Effector CD4-positive, alpha-beta T cell (primary cell): Measurements from ENCODE around the gene PXDN.

Experiments used
- DNase-seq: peaks from one replicate; pipeline ENCODE4 v3.0.0-alpha.2; 2020

The PXDN gene

DNA sequence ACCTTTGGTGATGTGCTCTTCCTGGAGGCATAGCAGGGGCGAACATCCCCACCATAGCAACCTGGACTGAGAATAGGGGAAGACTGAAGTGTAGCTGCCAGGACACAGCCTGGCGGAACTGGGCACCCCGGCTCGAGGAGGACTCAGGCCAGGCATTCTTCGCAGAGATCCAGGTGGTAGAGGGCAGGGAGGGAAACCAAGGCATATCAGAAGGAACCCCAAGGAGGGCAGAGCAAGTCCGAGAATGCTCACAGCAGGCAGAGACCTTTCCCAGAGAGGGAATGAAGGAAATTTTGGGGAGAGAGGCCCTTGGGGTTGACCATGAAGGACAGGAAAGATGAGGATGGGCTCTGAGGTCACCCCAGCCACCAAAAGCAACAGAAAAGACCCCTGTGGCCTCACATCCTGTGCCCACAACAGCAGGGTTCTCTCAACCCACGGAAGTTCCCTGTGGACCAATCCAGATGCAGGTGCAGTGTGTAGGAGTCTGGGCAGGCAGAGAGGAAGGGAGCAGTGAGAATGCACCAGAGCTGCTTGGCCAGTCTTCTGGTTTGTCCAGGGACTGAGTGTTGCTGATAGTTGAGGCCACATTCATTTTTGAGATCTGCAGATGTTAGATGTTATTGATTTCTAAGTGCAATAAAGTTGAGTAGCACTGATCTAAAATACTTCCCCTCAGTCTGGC, 136.9 kb downstream of the PXDN start:
- no peak for DNase-seq

DNA sequence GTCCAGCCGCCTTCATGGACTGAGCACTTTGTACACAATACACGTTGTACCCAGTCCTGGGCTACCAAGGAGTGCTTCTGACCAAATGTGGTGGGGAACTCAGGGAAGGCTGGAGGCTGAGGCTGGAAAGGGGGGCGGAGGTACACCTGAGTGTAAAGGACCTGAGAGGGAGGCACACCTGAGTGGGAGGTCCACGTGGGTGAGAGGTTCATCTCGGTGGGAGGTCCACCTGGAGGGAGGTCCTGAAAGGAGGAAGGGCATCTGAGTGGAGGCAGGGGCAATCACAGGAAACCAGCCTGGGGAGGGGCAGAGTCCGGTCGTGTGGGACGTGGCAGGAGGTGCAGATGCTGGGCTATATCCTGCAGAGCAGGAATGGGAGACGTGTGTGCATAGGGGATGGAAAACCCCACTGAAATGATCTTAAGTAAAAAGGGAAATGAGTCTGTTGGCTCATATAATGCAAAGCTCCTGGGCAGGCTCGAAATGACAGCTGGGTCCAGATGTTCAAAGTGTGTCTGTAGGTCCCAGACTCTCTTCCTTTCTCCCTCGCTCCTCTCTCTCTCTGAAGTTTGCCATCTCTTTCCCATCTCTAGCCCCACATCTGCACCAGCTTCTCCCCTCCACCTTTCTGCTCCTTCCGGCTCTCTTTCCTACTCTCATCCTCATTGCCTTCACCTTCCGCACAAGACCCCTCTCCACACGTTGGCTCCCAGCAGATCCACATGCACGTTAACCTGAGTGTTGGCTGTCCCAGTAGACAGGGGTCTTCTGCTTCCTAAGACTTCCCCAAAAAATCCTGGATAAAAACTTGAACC, 137.7 kb downstream of the PXDN start:
- no peak for DNase-seq

DNA sequence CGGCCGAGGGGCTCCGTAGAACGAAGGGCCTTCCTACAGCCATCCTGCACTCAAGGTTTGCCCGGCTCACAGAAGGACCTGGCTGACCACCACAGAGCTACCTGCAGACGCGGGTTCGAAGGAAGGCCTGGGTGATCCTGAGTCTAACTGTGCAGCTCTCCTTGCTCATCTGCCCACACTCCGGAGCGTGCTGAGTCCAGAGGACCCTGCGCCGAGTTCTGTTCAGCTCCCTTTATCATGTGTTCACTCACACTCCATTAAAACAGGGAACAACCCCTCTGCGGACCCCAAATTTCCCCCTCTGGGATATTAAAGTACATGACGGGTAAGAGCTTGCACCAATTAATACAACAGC, 138.3 kb downstream of the PXDN start:
- no peak for DNase-seq

DNA sequence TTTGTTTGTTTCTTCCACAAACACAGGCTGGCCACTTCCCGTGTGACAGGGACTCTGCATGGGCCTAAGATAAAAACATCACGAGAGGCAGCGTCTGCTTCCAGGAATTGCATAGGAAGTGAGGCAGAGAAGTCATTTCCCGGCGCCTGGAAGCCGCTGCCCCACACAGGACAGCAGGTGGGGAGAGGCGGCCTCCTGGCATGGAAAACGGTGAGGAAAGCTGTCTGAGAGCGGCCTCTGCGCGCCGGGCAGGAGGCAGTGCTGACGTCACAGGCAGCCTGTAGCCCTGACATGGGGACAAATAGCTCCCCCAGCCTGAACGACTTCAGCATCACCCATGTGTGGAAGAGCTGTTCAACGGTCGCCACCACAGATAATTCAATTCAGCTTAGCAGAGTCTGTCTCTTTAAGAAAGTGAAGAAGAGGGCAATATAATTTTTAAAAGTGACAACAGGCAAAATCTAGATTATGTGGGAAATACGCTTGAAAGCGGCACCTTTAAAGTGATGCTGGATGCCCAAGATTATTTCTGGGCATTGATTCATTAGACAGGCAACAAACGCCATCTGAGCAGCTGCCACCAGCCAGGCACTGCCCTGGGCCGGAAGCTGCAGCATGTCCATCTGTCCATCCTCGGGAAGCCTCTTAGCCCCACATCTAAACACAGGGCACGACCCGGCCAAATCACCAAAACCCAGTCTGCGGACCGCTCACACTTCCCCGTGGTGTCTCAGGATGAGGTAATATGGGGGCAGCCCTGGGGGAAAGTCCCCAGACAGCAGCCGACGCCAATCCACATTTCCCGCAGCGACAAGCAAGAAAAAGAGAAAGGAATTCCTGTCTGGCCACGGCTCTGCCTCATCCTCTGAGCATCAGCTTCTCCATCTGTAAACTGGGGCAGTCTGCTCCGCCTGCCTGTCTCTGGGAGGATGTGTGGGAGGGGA, 138.9 kb downstream of the PXDN start:
- DNase-seq, result no peak

DNA sequence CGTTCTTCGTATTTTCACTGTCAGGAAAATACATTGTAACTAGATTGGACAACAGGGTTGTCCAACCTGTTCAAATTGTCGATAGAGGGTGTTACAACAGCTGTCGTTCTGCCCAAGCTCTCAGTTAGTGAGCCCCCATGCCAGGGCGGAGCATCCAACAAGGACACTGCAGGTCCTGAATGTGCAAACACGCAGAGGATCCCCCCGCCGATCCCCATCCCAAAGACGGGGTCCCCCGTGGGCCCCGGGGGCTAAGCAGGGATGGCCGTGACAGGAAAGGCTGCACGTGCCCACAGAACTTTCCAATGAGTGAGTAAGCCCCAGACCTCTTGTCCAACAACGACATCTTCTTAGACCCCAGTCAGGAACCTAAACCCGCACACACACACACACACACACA, 140.8 kb downstream of the PXDN start:
- no peak for DNase-seq

DNA sequence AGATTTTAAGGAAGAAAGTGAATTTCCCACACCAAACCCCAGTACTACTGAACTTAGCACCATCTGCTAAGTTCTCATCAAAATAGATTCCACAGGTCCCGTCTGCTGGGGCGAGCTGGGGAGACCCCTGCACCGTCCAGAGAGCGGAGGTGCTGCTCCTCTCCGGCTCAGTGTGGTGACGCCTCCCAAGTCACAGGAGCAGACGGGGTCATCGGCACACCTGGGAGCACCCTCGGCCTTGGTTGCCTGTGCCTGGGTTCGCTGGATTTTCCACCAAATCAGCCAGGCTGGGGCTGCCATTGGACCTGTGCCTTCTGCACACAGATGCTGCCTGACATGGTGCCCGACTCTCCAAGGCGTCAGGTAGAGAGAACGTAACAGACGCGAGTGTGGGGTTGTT, 141.3 kb downstream of the PXDN start:
- no peak for DNase-seq

DNA sequence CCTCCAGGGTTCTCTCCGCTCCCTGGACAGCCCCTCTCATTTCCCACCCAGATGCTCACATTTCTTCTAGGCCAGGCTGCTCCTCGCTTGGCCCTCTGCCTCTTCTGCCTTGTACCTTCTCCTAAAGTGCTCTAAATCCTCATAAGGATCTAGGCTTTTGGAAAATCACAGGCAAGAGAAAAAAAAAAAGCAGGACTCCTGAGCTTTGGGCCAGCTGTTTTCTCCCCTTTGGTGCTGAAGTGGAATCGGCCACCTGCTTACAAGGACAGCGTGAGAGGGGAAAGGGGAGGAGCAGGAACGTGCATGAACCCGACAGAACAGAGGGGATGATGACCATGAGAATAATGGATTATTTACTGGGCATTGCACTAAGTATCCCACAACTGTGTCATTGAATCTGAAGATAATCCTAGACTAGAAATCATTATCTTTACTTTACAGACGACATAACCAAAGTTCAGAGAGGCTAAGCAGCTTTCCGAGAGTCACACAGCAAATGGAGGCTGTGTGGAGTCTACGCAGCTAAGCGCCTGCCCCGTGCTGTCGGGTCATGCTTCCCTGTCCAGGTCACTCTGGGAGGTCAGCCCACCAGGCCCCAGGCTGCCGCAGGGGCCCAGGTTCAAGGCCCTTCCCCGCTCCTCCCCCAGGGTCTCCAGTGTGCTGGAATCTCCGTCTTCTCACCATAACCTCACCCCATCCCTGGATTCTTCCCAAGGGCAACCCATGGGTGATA, 141.9 kb downstream of the PXDN start:
- DNase-seq, result no peak

DNA sequence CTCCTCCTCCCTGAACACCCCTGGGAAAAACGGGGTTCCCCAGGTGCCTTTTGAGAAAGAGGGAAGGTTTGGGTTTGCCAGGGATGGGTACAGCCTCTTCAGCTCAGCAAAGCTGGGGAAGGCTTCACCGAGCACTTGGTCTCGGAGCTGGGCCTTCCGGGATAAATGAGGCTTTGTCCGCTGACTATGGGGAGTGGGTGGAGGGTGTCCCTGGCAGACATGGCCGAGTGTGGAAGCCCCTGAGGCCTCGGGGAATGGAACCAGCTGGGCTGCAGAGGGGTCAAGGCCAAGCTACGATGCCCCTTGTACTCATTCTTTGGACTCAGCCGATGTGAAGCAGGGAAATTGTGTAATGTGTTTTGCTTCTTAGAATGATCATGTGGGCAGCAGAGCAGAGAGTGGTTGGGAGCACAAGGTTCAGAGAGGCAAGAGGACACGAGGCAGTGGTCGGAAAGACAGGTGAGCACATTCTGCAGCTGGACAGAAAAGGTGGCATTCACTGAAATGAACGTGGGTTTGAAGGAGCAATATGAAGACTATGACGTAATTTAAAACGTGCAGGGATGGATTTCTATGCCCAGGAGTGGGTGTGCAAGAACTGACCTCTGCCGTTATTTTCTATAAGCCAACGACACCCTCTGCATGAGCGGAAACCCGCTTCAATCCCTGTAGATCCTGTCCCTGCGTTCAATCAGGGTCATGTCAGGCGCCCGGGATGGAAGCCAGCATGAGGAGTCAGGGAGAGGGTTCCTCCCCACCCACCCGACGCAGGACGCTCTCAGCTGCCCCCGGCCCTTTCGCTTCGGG, 142.6 kb downstream of the PXDN start:
- no peak for DNase-seq

DNA sequence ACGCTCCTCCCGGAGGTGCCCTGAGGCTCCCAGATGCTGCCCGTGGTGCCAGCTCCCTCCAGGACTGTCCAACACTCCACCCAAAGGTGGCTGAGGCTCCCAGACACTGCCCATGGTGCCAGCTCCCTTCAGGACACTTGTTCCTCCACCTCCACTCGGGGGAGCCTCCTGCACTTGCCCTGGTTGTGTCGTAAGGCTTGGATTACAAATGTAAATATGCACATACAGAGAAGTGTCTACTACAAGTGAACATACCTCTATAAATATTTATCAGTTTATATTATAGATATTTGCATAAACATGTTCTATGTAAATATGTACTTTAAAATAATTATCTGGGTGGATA, 143.3 kb downstream of the PXDN start:
- DNase-seq, result no peak

DNA sequence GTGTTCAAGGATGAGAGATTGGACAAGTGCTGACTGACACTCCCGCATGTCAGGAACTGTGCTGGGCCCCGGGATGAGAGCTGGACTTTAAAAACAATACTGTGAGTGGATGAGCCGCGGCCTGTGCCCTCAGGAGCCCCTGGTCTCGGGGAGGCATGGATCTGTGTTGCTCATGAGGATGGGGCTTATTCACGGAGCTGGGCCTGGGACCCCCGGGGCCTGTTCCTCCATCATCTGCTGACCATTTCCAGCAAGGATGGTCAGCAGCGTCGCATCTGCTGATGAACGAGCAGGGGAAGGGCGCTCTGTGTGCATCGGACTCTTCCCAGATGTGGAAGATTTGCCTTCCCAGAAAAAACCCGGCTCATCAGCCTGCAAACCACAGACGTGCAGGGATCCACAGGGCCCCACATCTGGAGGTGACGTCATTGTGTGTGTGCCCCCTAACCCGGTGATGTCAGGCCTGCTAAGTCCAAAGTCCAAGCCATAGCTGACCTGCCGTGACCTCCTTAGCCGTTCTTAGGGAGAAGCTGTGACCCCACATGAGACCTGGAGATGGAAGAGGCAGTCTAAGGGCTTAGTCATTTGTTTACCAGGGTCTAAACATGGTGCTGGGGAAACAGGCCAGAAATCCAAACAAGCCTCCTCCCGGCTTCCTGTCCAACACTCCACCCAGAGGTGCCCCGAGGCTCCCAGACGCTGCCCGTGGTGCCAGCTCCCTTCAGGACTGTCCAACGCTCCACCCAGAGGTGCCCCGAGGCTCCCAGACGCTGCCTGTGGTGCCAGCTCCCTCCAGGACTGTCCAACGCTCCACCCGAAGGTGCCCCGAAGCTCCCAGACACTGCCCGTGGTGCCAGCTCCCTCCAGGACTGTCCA, 143.9 kb downstream of the PXDN start:
- no peak for DNase-seq

DNA sequence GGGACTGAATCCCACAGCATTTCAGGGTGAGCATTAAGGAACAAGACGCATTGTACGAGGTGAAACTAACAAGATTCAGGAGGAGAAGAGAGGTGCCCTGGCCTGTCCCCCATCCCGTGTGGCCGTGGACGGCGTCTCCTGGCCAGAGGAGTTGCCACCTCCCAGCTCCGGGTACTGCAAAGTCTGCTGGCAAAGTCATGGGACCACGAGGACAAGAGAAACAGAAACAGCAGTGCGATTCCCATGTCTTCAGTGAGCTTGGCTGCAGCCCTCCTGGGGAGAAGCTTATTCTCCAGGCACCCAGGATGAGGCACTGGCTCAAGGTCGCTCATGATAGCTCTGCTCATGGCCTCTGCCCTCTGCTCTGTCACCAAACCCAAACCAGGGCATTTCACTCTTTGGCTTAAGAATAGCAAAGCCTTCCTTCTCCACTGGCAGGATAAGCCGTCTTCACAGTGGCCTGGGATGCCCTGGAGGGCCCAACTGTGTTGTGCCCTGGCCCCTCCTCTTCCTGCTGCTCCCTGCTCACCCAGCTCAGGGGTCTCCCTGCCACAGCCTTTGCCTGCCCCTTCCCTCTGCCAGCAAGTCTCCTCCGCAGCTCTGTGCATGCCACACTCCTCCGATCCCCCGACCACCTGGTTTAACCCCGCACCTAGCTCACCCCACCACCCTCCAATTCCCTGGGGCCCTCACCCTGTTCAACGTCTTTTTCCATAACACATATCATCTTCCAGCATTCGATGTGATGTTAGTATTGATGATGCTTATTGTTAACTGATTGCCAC, 144.8 kb downstream of the PXDN start:
- no peak for DNase-seq

DNA sequence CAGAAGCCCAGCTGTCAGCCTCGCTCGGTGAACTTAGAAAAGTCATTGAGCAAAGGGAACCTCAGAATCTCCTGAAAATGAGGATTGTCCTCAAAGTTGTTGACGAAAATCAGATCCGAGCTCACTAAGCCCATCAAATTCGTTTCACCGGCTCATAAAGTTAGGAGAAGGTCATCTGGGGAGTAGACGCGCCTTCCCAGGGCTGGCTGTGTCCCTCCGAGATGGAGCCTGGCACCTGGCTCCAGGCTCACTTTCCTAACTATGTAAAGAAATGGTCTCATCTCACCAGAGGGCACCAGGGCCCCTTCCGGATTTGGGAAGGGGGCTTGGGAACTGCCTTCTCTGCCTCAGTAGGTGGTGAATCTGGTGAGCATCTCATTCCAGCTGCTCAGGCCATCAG, 145.5 kb downstream of the PXDN start:
- DNase-seq, result no peak

DNA sequence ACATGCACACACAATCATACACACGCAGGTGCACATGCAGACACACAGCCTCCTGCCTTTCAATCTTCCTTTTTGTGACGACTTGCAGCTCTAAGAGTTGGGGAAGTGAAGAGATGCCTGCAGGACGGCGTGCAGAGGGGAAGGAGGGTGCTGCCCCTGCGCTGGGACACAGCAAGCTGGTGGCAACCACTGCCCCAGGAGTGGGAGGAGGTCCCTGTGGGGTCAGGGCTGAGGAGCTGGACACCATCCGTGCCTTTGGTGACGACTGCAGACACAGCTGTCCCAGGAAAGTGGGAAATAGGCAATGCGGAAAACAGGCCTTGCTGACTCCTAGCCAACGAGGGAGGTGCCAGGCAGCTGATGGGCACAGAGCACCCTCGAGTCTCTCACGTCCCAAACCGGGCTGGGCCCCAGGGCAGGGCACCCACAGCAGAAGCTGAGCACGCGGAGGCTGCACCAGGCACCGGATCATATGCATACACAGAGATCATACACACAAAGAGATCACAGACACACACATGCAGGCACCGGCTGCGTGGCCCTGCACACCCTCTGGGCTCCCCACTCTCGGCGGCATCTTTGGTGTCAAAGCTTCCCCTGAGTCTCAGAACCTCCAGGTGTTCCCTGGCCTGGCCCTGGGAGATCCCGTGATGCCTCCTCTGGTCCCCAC, 146.1 kb downstream of the PXDN start:
- DNase-seq, result no peak

DNA sequence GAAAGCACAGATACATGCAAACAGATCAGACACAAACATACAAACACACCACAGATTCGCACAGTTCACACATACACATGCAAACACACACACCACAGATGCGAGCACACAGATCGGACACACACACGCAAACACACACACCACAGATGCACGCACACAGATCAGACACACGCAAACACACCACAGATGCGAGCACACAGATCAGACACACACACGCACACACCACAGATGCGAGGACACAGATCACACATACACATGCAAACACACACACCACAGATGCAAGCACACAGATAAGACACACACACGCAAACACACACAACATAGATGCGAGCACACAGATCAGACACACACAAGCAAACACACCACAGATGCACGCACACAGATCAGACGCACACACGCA, 149.0 kb downstream of the PXDN start:
- DNase-seq, result no peak

DNA sequence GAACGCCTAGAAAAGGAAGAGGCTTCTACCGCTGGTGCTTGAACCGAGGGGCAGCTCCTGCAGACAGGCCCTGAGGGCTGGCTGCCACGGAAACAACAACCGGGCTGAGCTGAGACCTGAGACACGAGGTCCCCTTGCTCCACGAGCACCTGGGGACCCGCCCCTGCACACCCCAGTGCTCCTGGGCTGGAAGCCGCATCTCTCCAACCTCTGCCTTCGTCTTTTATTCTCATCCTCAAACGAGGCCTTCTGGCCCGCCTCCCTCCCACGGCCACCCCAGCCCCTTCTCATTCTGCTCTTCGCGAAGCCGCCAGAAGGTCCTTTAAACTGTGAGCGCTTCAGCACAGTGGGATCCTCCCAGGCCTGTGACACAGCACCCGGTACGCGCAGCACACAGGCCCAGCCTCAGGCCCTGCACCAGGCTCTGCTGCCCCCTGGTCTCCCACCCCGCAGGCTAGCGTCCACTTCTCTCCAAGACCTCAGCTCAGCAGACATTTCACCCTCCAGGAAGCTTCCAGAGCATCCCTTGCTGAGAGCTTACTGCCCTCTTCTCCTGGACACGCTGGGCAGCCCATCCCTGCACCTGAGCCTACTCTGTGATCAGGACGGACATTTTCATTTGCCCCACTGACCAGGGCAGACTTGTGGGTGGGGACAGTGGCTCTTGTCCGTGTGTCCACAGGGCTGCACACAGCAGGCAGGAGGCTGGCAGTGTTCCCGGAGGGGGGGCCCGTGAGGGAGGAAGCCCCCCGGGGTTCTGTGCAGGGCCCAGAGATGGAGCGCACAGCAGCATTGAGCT, 149.7 kb downstream of the PXDN start:
- DNase-seq, result no peak

DNA sequence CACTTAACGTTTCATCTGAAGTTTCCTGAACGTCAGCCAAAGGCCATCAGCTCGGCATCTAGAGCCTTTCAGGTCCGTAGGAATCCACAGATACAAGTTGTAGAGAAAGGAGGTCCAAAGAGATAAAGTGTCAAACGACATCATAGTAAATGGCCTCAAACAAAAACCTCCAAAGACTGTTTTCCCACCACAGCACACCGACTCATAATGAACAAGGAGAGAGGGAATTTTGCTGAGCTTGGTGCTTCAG, 150.3 kb downstream of the PXDN start:
- DNase-seq, result no peak

DNA sequence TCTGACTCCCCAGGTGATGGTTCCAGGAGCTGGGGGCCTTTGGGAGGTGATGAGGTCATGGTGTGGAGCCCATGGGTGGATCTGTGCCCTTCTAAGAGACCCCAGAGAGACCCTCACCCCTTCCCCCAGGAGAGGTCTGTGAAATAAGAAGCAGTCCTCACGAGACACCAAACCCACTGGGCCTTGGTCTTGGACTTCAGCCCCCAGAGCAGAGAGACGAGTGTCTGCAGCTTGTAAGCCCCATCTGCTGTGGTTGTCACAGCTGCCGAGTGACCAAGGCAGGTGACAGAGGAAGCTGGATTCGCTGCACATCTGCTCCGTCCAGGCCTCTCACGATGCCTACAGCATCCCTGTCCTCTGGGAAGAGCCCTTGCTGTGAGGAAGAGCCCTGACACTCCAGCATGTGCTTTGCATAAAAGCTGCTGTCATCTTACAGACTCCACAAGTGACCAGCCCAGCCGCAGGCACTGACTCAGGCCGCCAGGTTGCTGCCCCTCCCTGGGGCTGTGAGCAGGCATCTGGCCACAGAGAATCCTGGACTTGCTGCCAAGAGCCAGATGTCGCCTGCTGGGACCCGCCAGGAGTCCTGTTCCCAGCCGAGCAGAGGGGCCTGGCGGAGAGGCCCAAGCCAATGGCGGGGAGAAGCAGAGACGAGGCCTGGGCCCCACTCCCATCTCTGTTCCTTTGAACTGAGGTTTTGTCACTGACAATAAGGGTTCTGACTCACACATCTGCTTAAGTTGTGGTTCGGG, 150.8 kb downstream of the PXDN start:
- no peak for DNase-seq
